SK-N-SH (cell line): Measurements from ENCODE around the gene HECW1.

ENCODE experiments used
- CTCF ChIP-seq: fragments of 200-600 bp; sonication (generic); IDR thresholded peaks from 2 replicates; pipeline ENCODE4 v1.6.1; 2017; ENCODE audit warnings: antibody characterized with exemption, mild to moderate bottlenecking, moderate library complexity
- NFIC ChIP-seq: IDR thresholded peaks from 2 replicates; pipeline ENCODE4 v1.4.0; 2012; ENCODE audit warnings: borderline replicate concordance
- TF ChIP-seq, protein P1 (sequence below): IDR thresholded peaks from 2 replicates; pipeline ENCODE4 v1.6.1; 2012; ENCODE audit warnings: mild to moderate bottlenecking, low read depth, low read length, moderate library complexity

DNA sequence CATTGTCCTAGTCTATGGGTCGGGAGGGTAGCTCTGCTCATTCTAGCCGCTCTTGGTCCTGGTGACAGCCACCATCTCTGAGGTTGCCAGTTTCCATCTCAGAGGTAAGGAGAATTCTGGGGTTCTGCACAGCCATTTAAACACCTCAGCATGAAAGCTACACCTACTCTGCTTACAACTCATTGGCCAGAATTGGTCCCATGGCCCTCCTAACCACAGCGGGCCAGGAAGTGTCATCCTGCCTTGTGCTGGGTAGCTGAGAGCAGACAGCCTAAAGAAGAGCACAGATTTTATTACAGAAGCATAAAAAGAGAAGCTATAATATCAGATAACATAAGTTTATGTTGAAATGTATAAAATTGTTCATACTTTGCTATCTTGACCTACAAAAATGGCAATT lies 152.7 kb downstream of the HECW1 start:
- TF ChIP-seq CTCF (no peak), NFIC (no peak)
- TF ChIP-seq, protein P1, sequence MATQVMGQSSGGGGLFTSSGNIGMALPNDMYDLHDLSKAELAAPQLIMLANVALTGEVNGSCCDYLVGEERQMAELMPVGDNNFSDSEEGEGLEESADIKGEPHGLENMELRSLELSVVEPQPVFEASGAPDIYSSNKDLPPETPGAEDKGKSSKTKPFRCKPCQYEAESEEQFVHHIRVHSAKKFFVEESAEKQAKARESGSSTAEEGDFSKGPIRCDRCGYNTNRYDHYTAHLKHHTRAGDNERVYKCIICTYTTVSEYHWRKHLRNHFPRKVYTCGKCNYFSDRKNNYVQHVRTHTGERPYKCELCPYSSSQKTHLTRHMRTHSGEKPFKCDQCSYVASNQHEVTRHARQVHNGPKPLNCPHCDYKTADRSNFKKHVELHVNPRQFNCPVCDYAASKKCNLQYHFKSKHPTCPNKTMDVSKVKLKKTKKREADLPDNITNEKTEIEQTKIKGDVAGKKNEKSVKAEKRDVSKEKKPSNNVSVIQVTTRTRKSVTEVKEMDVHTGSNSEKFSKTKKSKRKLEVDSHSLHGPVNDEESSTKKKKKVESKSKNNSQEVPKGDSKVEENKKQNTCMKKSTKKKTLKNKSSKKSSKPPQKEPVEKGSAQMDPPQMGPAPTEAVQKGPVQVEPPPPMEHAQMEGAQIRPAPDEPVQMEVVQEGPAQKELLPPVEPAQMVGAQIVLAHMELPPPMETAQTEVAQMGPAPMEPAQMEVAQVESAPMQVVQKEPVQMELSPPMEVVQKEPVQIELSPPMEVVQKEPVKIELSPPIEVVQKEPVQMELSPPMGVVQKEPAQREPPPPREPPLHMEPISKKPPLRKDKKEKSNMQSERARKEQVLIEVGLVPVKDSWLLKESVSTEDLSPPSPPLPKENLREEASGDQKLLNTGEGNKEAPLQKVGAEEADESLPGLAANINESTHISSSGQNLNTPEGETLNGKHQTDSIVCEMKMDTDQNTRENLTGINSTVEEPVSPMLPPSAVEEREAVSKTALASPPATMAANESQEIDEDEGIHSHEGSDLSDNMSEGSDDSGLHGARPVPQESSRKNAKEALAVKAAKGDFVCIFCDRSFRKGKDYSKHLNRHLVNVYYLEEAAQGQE: no peak
